Upper lobe of right lung (tissue), 1 donor: ENCODE data around the gene TNRC6B. TPM values are rescaled to one million over a fixed set of nuclear protein-coding genes. Genes with fewer than 3 reads are reported as not detected.

Experiments
- ATAC-seq: fragments of 200-7000 bp; cut with Tn5 transposase; one replicate; pipeline ENCODE4 v1.9.1; 2020; ENCODE audit warnings: mild to moderate bottlenecking, moderate library complexity
- DNase-seq: peaks from one replicate; pipeline ENCODE4 v3.0.0-alpha.2; 2020
- H3K27ac ChIP-seq: fragments of 200-600 bp; one replicate; pipeline ENCODE4 v1.8.0; 2022
- H3K27me3 ChIP-seq: fragments of 200-600 bp; one replicate; pipeline ENCODE4 v1.8.0; 2022; ENCODE audit warnings: mild to moderate bottlenecking
- H3K36me3 ChIP-seq: fragments of 200-600 bp; one replicate; pipeline ENCODE4 v1.8.0; 2022
- H3K4me1 ChIP-seq: fragments of 200-600 bp; one replicate; pipeline ENCODE4 v1.8.0; 2022
- H3K4me3 ChIP-seq: fragments of 200-600 bp; one replicate; pipeline ENCODE4 v1.8.0; 2022; ENCODE audit warnings: mild to moderate bottlenecking
- H3K9me3 ChIP-seq: fragments of 200-600 bp; one replicate; pipeline ENCODE4 v1.8.0; 2022
- intact Hi-C: fragments of 100-400 bp; cut with DNase I; formaldehyde crosslinking; loops from one replicate; pipeline ENCODE4 v1.11.0; 2022
- total RNA-seq: library from RNA; stranded (reverse); fragmentation: NEBNext Ultra II Directional; extraction: Animal tissue kit (Norgen Biotek cat#: 25700); gene quantifications from one replicate; pipeline ENCODE4 v1.2.1, GENCODE V29; 2021
- TF ChIP-seq, protein P1 (sequence below): fragments of 200-600 bp; IDR thresholded peaks from one replicate; pipeline ENCODE4 v1.8.0; 2022; ENCODE audit warnings: antibody characterized with exemption
- donor health status: DM: no; HTN: yes; CAD: no; lungs with severe emphysema.

TNRC6B gene
- total RNA-seq, 1 donor from 2014 or later, result 46.4 TPM

DNA sequence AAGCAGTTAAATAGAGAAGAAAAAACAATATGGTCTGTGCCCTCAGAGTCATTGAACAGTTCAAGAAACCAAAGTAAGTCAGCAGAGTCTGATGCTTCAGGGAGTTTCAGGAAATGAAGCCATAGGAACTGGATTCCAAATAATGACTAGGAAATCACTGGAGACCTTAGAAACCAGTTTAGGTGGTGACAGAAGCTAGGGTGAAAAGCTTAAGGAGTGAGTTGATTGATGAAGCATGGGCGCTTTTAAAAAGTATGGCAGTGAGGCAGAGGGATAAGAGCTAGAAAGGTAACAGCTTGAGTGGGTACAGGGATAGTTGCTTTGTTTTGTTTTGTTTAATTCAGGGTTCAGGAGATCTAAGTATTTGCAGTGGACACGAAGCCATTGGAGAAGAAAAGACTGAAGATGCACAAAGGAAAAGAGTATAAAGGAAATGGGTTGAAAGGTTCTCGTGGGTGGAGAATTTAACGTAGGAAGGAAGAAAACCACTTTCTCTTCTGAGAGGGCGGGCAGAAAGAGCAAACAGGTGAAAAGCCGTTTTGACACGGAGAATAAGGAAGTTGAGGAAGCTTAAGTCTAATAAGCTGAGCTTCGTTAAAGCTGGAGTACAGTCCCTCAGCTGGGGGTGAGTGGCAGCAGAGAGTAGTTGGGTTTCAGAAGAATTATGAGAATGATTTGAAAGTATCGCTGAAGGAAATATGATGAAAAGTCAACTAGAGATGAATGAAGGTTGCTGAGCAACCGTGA lies 207.5 kb downstream of the TNRC6B start:
- Histone ChIP-seq H3K27ac (peak overlapping the region; percentile 31), H3K27me3 (no peaks in the 10 kb centered on the region), H3K36me3 (no peaks in the 10 kb centered on the region), H3K4me3 (no peak overlapping the region), H3K4me1 (peaks cover 20% of the 10 kb centered on the region), H3K9me3 (no peaks in the 10 kb centered on the region)
- TF ChIP-seq, protein P1, sequence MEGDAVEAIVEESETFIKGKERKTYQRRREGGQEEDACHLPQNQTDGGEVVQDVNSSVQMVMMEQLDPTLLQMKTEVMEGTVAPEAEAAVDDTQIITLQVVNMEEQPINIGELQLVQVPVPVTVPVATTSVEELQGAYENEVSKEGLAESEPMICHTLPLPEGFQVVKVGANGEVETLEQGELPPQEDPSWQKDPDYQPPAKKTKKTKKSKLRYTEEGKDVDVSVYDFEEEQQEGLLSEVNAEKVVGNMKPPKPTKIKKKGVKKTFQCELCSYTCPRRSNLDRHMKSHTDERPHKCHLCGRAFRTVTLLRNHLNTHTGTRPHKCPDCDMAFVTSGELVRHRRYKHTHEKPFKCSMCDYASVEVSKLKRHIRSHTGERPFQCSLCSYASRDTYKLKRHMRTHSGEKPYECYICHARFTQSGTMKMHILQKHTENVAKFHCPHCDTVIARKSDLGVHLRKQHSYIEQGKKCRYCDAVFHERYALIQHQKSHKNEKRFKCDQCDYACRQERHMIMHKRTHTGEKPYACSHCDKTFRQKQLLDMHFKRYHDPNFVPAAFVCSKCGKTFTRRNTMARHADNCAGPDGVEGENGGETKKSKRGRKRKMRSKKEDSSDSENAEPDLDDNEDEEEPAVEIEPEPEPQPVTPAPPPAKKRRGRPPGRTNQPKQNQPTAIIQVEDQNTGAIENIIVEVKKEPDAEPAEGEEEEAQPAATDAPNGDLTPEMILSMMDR, result no peak
- intact Hi-C loops, result no loop called here
- DNase-seq, result no peak
- peak; percentile 68 for ATAC-seq

Other genes with a start within 250 kb of the TNRC6B start
- 0.69 TPM for gene TMA7B, start 217.5 kb upstream of the TNRC6B start, total RNA-seq
- gene FAM83F, start 183.0 kb upstream of the TNRC6B start, total RNA-seq, result 0.35 TPM
- 38.7 TPM for gene ADSL, start 168.6 kb downstream of the TNRC6B start, total RNA-seq
- gene SGSM3, start 192.7 kb downstream of the TNRC6B start, total RNA-seq, result 77.6 TPM